CD4-positive, alpha-beta T cell (primary cell): ENCODE measurements around the gene KIAA1614. TPM values are rescaled to one million over a fixed set of nuclear protein-coding genes. Genes with fewer than 3 reads are reported as not detected.
A peak's percentile ranks its signal among the peaks of the same experiment; 100 is the strongest.

ENCODE experiments used
- ATAC-seq: fragments of 200-7000 bp; cut with Tn5 transposase; one replicate; pipeline ENCODE4 v1.10.0; 2022; ENCODE audit warnings: mild to moderate bottlenecking; ENCODE audit not compliant: poor library complexity
- CTCF ChIA-PET: fragments of 350-600 bp; sonication (Branson Sonifier 250); formaldehyde crosslinking; loops from one replicate; lab custom pipeline; 2021; ENCODE audit warnings: antibody characterized with exemption, inconsistent platforms; lab: Charles Lee
- POLR2A ChIA-PET: fragments of 350-600 bp; sonication (Branson Sonifier 250); formaldehyde crosslinking; loops from one replicate; lab custom pipeline; 2021; ENCODE audit warnings: antibody characterized with exemption, inconsistent platforms; lab: Charles Lee
- DNase-seq, 14 experiments: peaks; one replicate each; pipeline ENCODE4 v3.0.0-alpha.2; 2013 to 2020; ENCODE audit warnings: mixed read lengths in 2 of 14
- H3K27ac ChIP-seq, 2 donors: one replicate each; pipeline versions ENCODE4 v1.5.1 to v1.7.0; 2013; ENCODE audit warnings: low read length in 2 of 2, low read depth in 1 of 2, mild to moderate bottlenecking in 1 of 2
- H3K27me3 ChIP-seq, 2 experiments: 1 replicate in 1 of 2; 2 replicates in 1 of 2; pipeline versions ENCODE4 v1.6.1 to v1.7.0; 2013; ENCODE audit warnings: low read length in 2 of 2, control low read depth in 1 of 2, mild to moderate bottlenecking in 1 of 2, moderate library complexity in 1 of 2; ENCODE audit not compliant: insufficient read depth in 2 of 2, control insufficient read depth in 1 of 2
- H3K36me3 ChIP-seq: one replicate; pipeline ENCODE4 v1.6.1; 2013; ENCODE audit warnings: low read length, control low read depth; ENCODE audit not compliant: insufficient read depth
- H3K4me1 ChIP-seq: one replicate; pipeline ENCODE4 v1.6.1; 2013; ENCODE audit warnings: low read length, control low read depth; ENCODE audit not compliant: insufficient read depth
- H3K4me3 ChIP-seq: one replicate; pipeline ENCODE4 v1.5.1; 2013; ENCODE audit warnings: mild to moderate bottlenecking, low read length, moderate library complexity
- H3K9me3 ChIP-seq, 2 experiments: 1 replicate in 1 of 2; 2 replicates in 1 of 2; pipeline versions ENCODE4 v1.6.1 to v1.7.0; 2013; ENCODE audit warnings: low read length in 2 of 2, mild to moderate bottlenecking in 2 of 2, control low read depth in 1 of 2, moderate library complexity in 1 of 2; ENCODE audit not compliant: control insufficient read depth in 1 of 2, insufficient read depth in 1 of 2
- H3K27ac Mint-ChIP-seq: one replicate; pipeline ENCODE4 v1.8.0; 2020; ENCODE audit warnings: mixed read lengths
- H3K27me3 Mint-ChIP-seq: one replicate; pipeline ENCODE4 v1.8.0; 2021; ENCODE audit warnings: mixed read lengths
- H3K36me3 Mint-ChIP-seq: one replicate; pipeline ENCODE4 v1.8.0; 2021; ENCODE audit warnings: low read depth, mixed read lengths
- H3K4me1 Mint-ChIP-seq: one replicate; pipeline ENCODE4 v1.8.0; 2021; ENCODE audit warnings: low read depth, mixed read lengths
- H3K4me3 Mint-ChIP-seq: one replicate; pipeline ENCODE4 v1.8.0; 2020; ENCODE audit warnings: mild to moderate bottlenecking, mixed read lengths
- H3K9me3 Mint-ChIP-seq: one replicate; pipeline ENCODE4 v1.8.0; 2020; ENCODE audit warnings: mixed read lengths
- CTCF ChIP-seq: fragments of 200-600 bp; IDR thresholded peaks from one replicate; pipeline ENCODE4 v1.8.0; 2022; ENCODE audit warnings: antibody characterized with exemption, mild to moderate bottlenecking
- intact Hi-C, 2 experiments: fragments of 100-400 bp; cut with DNase I in 1 of 2; cut with micrococcal nuclease in 1 of 2; formaldehyde crosslinking; loops; one replicate each; pipeline versions ENCODE4 v1.15.1 to v1.9.0; 2023 to 2025; cut with DNase I, micrococcal nuclease
- total RNA-seq, 174 experiments: library from RNA in 2 of 174; stranded (reverse) in 2 of 174; gene quantifications; one replicate each; pipeline ENCODE4 v1.2.3 and lab custom pipeline; 2021 to 2026

KIAA1614 gene
- total RNA-seq, 2 experiments from 2014 or later: 0.14 to 0.20 TPM

- Mint-ChIP-seq H3K4me1 (peaks cover 14% of the 10 kb centered on the region), H3K4me3 (no peak overlapping the region), H3K36me3 (no peaks in the 10 kb centered on the region), H3K9me3 (peaks cover 5% of the 10 kb centered on the region), H3K27me3 (no peaks in the 10 kb centered on the region), H3K27ac (no peak overlapping the region)
- no peak for ATAC-seq
- no peak for DNase-seq
- ChIA-PET CTCF (no interaction called here), POLR2A (no interaction called here)
- no peak for TF ChIP-seq CTCF
- peaks cover 5% of the 10 kb centered on the region for H3K4me1 ChIP-seq
- H3K27ac ChIP-seq: no peak overlapping the region
- intact Hi-C loops: no loop called here
- H3K4me3 ChIP-seq: no peak overlapping the region
- no peaks in the 10 kb centered on the region for H3K36me3 ChIP-seq
- H3K9me3 ChIP-seq: peaks cover 0 to 5% of the 10 kb centered on the region in 2 experiments
- no peaks in the 10 kb centered on the region for H3K27me3 ChIP-seq
These were observed 20.0 kb upstream of the KIAA1614 start for GRCh38 chr1:180892675-180893074.

GRCh38 chr1:180893614-180894013 is 19.1 kb upstream of the KIAA1614 start:
- Histone ChIP-seq H3K27me3 (no peaks in the 10 kb centered on the region), H3K36me3 (no peaks in the 10 kb centered on the region), H3K27ac (no peak overlapping the region), H3K4me1 (peaks cover 5% of the 10 kb centered on the region), H3K9me3 (peaks cover 0 to 5% of the 10 kb centered on the region in 2 experiments), H3K4me3 (no peak overlapping the region)
- Mint-ChIP-seq H3K36me3 (no peaks in the 10 kb centered on the region), H3K4me3 (no peak overlapping the region), H3K27me3 (no peaks in the 10 kb centered on the region), H3K4me1 (peaks cover 14% of the 10 kb centered on the region), H3K9me3 (peaks cover 5% of the 10 kb centered on the region), H3K27ac (peak overlapping the region; percentile 34)
- CTCF ChIA-PET: no interaction called here
- intact Hi-C loops: no loop called here
- TF ChIP-seq CTCF: no peak
- ATAC-seq (no peak), DNase-seq (no peak)
- POLR2A ChIA-PET: no interaction called here

GRCh38 chr1:180896161-180896560 is 16.5 kb upstream of the KIAA1614 start:
- no peak for TF ChIP-seq CTCF
- CTCF ChIA-PET: no interaction called here
- H3K36me3 Mint-ChIP-seq: no peaks in the 10 kb centered on the region
- no peaks in the 10 kb centered on the region for H3K27me3 ChIP-seq
- ATAC-seq: no peak
- no peak overlapping the region for H3K27ac Mint-ChIP-seq
- peaks cover 5% of the 10 kb centered on the region for H3K4me1 ChIP-seq
- no peak overlapping the region for H3K4me3 Mint-ChIP-seq
- H3K4me3 ChIP-seq: no peak overlapping the region
- no peak for DNase-seq
- intact Hi-C loops: no loop called here
- peaks cover 5% of the 10 kb centered on the region for H3K9me3 Mint-ChIP-seq
- POLR2A ChIA-PET: no interaction called here
- H3K36me3 ChIP-seq: no peaks in the 10 kb centered on the region
- peaks cover 0 to 5% of the 10 kb centered on the region in 2 experiments for H3K9me3 ChIP-seq
- H3K27me3 Mint-ChIP-seq: no peaks in the 10 kb centered on the region
- peaks cover 14% of the 10 kb centered on the region for H3K4me1 Mint-ChIP-seq
- H3K27ac ChIP-seq: no peak overlapping the region
